ENCODE measurements around the gene PARN. TPM values are rescaled to one million over a fixed set of nuclear protein-coding genes. Genes with fewer than 3 reads are reported as not detected.

Gene PARN
- total RNA-seq, 1 experiment from 2014 or later: 30.7 TPM

- CTCF ChIA-PET: no interaction called here
Measured at GRCh38 chr16:14669776-14670175, 39.7 kb upstream of the PARN start.

GRCh38 chr16:14668556-14669223, 38.6 kb upstream of the PARN start:
- no peaks in the 10 kb centered on the region for H3K4me1 ChIP-seq
- no peaks in the 10 kb centered on the region for H3K27me3 Mint-ChIP-seq (ENCODE audit: insufficient read depth, unreplicated experiment)
- no peaks in the 10 kb centered on the region for H3K9me3 Mint-ChIP-seq (ENCODE audit: unreplicated experiment)
- H3K4me3 ChIP-seq (ENCODE audit: low read depth, low read length): no peak overlapping the region
- POLR2A ChIA-PET: interaction anchor here (0.6 kb wide), 1 partner anchor 33 kb away, joined by 8 read pairs; no protein-coding TSS in a partner anchor
- intact Hi-C loops (cut with micrococcal nuclease; ENCODE audit: unreplicated experiment): no loop called here
- peaks cover 41% of the 10 kb centered on the region for H3K36me3 Mint-ChIP-seq (ENCODE audit: insufficient read depth, unreplicated experiment)
- no peak for TF ChIP-seq CTCF (IDR thresholded peaks at IDR 0.05; ENCODE audit: insufficient read depth in 1 of 2, low read depth in 1 of 2, low read length in 1 of 2, severe bottlenecking in 1 of 2, unreplicated experiment in 1 of 2)
- TSS peak; percentile 29 for BruUV-seq (replicated peaks)
- no peak overlapping the region for H3K4me3 Mint-ChIP-seq (ENCODE audit: unreplicated experiment)
- no peaks in the 10 kb centered on the region for H3K9me3 ChIP-seq
- no peak for DNase-seq
- H3K4me1 Mint-ChIP-seq (ENCODE audit: low read depth, unreplicated experiment): no peaks in the 10 kb centered on the region
- peaks cover 2% of the 10 kb centered on the region for H3K36me3 ChIP-seq (ENCODE audit: control insufficient read depth, insufficient read depth, low read length)
- CTCF ChIA-PET: no interaction called here
- H3K27ac Mint-ChIP-seq (ENCODE audit: unreplicated experiment): no peak overlapping the region
- H3K27me3 ChIP-seq (replicated peaks; ENCODE audit: control insufficient read depth, insufficient read depth, low read length): no peaks in the 10 kb centered on the region

More at GRCh38 chr16:14669776-14670175, 39.7 kb upstream of the PARN start:
- POLR2A ChIA-PET: no interaction called here
- Histone ChIP-seq H3K4me3 (ENCODE audit: low read depth, low read length) (no peak overlapping the region), H3K36me3 (ENCODE audit: control insufficient read depth, insufficient read depth, low read length) (peaks cover 2% of the 10 kb centered on the region), H3K27me3 (replicated peaks; ENCODE audit: control insufficient read depth, insufficient read depth, low read length) (no peaks in the 10 kb centered on the region), H3K9me3 (no peaks in the 10 kb centered on the region), H3K4me1 (no peaks in the 10 kb centered on the region)
- no peak overlapping the region for H3K27ac Mint-ChIP-seq (ENCODE audit: unreplicated experiment)
- H3K36me3 Mint-ChIP-seq (ENCODE audit: insufficient read depth, unreplicated experiment): peaks cover 30% of the 10 kb centered on the region
- H3K4me3 Mint-ChIP-seq (ENCODE audit: unreplicated experiment): no peak overlapping the region
- no peaks in the 10 kb centered on the region for H3K9me3 Mint-ChIP-seq (ENCODE audit: unreplicated experiment)
- no peaks in the 10 kb centered on the region for H3K27me3 Mint-ChIP-seq (ENCODE audit: insufficient read depth, unreplicated experiment)
- DNase-seq: no peak
- intact Hi-C loops (cut with micrococcal nuclease; ENCODE audit: unreplicated experiment): no loop called here
- TF ChIP-seq CTCF (IDR thresholded peaks at IDR 0.05; ENCODE audit: insufficient read depth in 1 of 2, low read depth in 1 of 2, low read length in 1 of 2, severe bottlenecking in 1 of 2, unreplicated experiment in 1 of 2): no peak
- no peaks in the 10 kb centered on the region for H3K4me1 Mint-ChIP-seq (ENCODE audit: low read depth, unreplicated experiment)
- no TSS peak for BruUV-seq (replicated peaks)

- ChIA-PET POLR2A (no interaction called here), CTCF (no interaction called here)
- H3K36me3 ChIP-seq (ENCODE audit: control insufficient read depth, insufficient read depth, low read length): peaks cover 2% of the 10 kb centered on the region
- no peaks in the 10 kb centered on the region for H3K4me1 ChIP-seq
- Mint-ChIP-seq H3K9me3 (ENCODE audit: unreplicated experiment) (no peaks in the 10 kb centered on the region), H3K4me3 (ENCODE audit: unreplicated experiment) (no peak overlapping the region), H3K36me3 (ENCODE audit: insufficient read depth, unreplicated experiment) (peaks cover 49% of the 10 kb centered on the region), H3K4me1 (ENCODE audit: low read depth, unreplicated experiment) (no peaks in the 10 kb centered on the region), H3K27ac (ENCODE audit: unreplicated experiment) (no peak overlapping the region), H3K27me3 (ENCODE audit: insufficient read depth, unreplicated experiment) (no peaks in the 10 kb centered on the region)
- TF ChIP-seq CTCF (IDR thresholded peaks at IDR 0.05; ENCODE audit: insufficient read depth in 1 of 2, low read depth in 1 of 2, low read length in 1 of 2, severe bottlenecking in 1 of 2, unreplicated experiment in 1 of 2): no peak
- intact Hi-C loops (cut with micrococcal nuclease; ENCODE audit: unreplicated experiment): no loop called here
- H3K27me3 ChIP-seq (replicated peaks; ENCODE audit: control insufficient read depth, insufficient read depth, low read length): no peaks in the 10 kb centered on the region
- BruUV-seq (replicated peaks): no TSS peak
- no peak overlapping the region for H3K4me3 ChIP-seq (ENCODE audit: low read depth, low read length)
- DNase-seq: no peak
- H3K9me3 ChIP-seq: no peaks in the 10 kb centered on the region
Measured at GRCh38 chr16:14667347-14668266, 37.5 kb upstream of the PARN start.

All from Caco-2 (cell line).